ENCODE measurements around the gene MAPK8IP3. TPM values are rescaled to one million over a fixed set of nuclear protein-coding genes. Genes with fewer than 3 reads are reported as not detected.

The MAPK8IP3 gene
- polyA plus RNA-seq, 1 experiment: 22.5 TPM

DNA sequence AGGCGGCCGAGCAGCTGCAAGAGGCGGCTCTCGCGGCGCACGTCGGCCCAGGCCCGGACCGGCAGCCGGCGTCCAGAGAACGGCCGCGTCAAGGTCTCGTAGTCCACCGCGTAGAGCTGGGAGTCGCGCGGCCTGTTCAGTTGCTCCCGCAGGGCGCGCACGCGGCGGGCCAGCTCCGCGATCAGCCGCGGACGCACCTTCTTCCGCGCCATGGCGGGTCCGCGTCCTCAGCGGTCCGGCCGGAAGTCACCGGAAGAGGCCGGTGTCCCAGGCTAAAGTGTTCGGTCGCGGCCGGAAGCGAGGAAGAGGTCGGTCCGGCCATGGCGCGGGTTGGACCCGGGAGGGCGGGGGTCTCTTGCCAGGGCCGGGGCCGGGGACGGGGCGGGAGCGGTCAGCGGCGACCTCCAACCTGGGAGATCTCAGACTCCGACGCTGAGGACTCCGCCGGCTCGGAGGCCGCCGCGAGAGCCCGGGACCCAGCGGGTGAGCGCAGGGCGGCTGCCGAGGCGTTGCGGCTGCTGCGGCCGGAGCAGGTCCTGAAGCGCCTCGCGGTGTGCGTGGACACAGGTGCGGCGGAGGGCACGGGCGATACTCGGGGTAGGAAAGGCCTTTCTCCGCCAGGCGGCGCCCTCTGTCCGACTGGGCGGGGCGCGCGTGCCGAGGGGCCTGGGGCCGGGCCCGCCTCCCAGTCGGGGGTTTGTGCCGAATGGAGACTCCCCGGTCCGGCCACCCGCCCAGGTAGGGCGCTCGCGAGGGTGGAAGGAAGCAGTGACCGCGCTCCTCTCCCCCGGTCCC is 67.1 kb downstream of the MAPK8IP3 start, which contains the start of gene MRPS34:
Gene MRPS34, minus strand, starts transcription at position 227 of the 795 bp plus-strand sequence. Its CDS starts 15 bp downstream, at position 212.
- Histone ChIP-seq H3K36me3 (ENCODE audit: control insufficient read depth, insufficient read depth, low read length) (peaks cover 35% of the 10 kb centered on the region), H3K4me3 (ENCODE audit: low read depth, low read length) (peak within 1 kb of the TSS; percentile 92), H3K27me3 (ENCODE audit: control insufficient read depth, insufficient read depth, low read length) (no peaks in the 10 kb centered on the region)
- DNase-seq (ENCODE audit: low read depth): no peak
- TF ChIP-seq, protein P1, sequence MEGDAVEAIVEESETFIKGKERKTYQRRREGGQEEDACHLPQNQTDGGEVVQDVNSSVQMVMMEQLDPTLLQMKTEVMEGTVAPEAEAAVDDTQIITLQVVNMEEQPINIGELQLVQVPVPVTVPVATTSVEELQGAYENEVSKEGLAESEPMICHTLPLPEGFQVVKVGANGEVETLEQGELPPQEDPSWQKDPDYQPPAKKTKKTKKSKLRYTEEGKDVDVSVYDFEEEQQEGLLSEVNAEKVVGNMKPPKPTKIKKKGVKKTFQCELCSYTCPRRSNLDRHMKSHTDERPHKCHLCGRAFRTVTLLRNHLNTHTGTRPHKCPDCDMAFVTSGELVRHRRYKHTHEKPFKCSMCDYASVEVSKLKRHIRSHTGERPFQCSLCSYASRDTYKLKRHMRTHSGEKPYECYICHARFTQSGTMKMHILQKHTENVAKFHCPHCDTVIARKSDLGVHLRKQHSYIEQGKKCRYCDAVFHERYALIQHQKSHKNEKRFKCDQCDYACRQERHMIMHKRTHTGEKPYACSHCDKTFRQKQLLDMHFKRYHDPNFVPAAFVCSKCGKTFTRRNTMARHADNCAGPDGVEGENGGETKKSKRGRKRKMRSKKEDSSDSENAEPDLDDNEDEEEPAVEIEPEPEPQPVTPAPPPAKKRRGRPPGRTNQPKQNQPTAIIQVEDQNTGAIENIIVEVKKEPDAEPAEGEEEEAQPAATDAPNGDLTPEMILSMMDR (IDR thresholded peaks at IDR 0.05; ENCODE audit: insufficient read depth, low read depth, low read length): peak; percentile 62
- ChIA-PET CTCF (interaction anchor here (0.6 to 1.9 kb wide), 7 partner anchors 9 to 81 kb away, joined by 3 to 11 read pairs (median 3); partner anchors contain the start of genes MAPK8IP3, NUBP2 and SPSB3), POLR2A (interaction anchor here (0.6 kb wide), 1 partner anchor 68 kb away, joined by 4 read pairs; no protein-coding TSS in a partner anchor)

DNA sequence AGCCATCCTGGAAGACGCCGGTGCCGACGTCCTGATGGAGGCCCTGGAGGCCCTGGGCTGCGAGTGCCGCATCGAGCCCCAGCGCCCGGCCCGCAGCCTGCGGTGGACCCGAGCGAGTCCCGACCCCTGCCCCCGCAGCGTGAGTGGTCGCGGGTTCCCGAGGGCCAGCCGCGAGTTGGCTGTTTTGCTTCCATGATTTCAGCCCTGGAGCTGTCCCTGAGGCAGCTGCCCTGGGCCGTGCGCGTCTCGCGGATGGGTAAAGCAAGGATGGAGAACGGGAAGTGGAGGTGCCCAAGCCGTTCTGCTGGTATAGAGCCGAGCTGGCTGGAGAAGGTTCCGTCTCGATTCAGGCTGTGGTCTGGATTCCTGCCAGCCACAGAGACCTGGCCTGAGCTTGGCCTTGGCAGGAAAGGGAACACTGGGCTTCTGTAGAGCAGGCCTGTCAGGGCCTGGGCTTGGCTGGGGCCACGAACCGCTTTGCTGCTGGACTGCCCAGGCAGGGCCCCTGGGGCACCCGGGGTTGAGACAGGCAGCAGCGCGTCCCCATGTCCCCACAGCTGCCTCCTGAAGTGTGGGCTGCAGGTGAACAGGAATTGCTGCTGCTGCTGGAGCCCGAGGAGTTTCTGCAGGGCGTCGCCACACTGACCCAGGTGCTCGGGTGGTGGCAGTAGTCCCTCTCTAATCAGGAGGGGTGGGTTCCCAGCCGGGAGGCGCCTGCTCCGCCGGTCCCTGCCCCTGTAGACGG is 67.9 kb downstream of the MAPK8IP3 start:
- TF ChIP-seq, protein P1 (IDR thresholded peaks at IDR 0.05; ENCODE audit: insufficient read depth, low read depth, low read length): no peak
- no peaks in the 10 kb centered on the region for H3K27me3 ChIP-seq (ENCODE audit: control insufficient read depth, insufficient read depth, low read length)
- POLR2A ChIA-PET: no interaction called here

DNA sequence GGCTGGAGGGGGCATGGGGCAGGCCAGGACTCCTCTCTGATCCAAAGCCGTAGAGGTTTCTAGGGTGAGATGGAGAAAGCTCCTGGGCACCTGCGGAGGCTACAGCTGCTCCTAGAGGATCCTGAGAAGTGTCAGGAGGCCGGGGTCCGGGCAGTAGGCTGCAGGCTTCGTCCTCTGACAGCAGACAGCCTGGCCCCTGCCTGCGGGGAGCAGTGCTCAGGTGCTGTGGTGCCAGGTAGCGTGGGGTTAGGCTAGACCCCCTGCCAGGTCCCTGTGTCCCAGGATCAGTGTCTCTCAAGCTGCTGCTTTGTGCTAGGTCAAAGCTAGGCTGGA is 68.4 kb downstream of the MAPK8IP3 start:
- Histone ChIP-seq H3K4me3 (ENCODE audit: low read depth, low read length) (peak overlapping the region; percentile 92), H3K36me3 (ENCODE audit: control insufficient read depth, insufficient read depth, low read length) (peaks cover 25% of the 10 kb centered on the region), H3K27me3 (ENCODE audit: control insufficient read depth, insufficient read depth, low read length) (no peaks in the 10 kb centered on the region)
- TF ChIP-seq, protein P1 (IDR thresholded peaks at IDR 0.05; ENCODE audit: insufficient read depth, low read depth, low read length): no peak
- CTCF ChIA-PET: interaction anchor here (1.0 to 1.9 kb wide), 4 partner anchors 8 to 68 kb away, joined by 3 to 11 read pairs (median 6); partner anchors contain the start of genes MAPK8IP3, NUBP2 and SPSB3
- no peak for DNase-seq (ENCODE audit: low read depth)
- POLR2A ChIA-PET: no interaction called here

More for the DNA sequence above, 67.9 kb downstream of the MAPK8IP3 start:
- H3K4me3 ChIP-seq (ENCODE audit: low read depth, low read length): peak overlapping the region; percentile 92
- DNase-seq (ENCODE audit: low read depth): no peak
- H3K36me3 ChIP-seq (ENCODE audit: control insufficient read depth, insufficient read depth, low read length): peaks cover 29% of the 10 kb centered on the region
- CTCF ChIA-PET: interaction anchor here (1.0 to 1.9 kb wide), 4 partner anchors 9 to 68 kb away, joined by 3 to 11 read pairs (median 6); partner anchors contain the start of genes MAPK8IP3, NUBP2 and SPSB3

DNA sequence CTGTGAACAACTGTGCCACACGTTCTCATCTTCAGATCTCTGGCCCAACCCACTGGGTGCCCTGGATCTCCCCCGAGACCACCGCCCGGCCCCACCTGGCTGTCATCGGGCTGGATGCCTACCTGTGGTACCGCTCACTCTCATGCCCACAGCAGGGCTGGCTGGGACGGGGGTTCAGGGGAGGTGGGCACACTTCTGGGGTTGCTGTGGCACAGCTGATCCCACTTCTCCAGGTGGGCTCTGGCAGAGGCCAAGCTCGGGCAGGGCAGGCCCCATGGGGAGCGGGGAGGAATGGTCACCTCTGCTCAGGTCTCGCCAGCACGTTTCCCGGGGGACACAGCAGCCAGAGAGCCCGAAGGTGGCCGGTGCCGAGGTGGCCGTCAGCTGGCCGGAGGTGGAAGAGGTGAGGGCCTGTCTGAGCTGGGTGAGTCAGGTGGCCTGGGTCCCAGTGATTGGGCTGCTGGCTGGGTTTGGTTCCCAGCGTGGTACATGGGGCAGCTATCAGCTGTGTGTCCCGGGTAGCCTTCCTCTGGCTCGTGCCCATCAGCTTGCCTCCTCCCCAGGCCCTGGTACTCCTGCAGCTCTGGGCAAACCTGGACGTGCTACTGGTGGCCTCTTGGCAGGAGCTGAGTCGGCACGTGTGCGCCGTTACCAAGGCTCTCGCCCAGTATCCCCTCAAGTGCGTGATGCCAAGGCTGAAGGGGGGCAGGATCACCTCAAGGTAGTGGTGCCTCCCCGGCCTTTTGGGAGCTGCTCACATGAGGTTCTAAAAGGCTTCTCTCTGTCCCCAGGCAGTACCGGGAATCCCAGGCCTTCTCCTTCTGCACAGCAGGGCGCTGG is 69.2 kb downstream of the MAPK8IP3 start:
- CTCF ChIA-PET: interaction anchor here (0.6 to 1.6 kb wide), 4 partner anchors 8 to 81 kb away, joined by 3 to 11 read pairs (median 3); partner anchors contain the start of genes NUBP2 and SPSB3

More for the DNA sequence above, 69.2 kb downstream of the MAPK8IP3 start:
- POLR2A ChIA-PET: no interaction called here
- H3K36me3 ChIP-seq (ENCODE audit: control insufficient read depth, insufficient read depth, low read length): peaks cover 27% of the 10 kb centered on the region
- H3K4me3 ChIP-seq (ENCODE audit: low read depth, low read length): no peak overlapping the region
- H3K27me3 ChIP-seq (ENCODE audit: control insufficient read depth, insufficient read depth, low read length): no peaks in the 10 kb centered on the region
- TF ChIP-seq, protein P1 (IDR thresholded peaks at IDR 0.05; ENCODE audit: insufficient read depth, low read depth, low read length): no peak
- DNase-seq (ENCODE audit: low read depth): no peak
